H4 (cell line): Measurements from ENCODE around the gene LAT. TPM values are rescaled to one million over a fixed set of nuclear protein-coding genes. Genes with fewer than 3 reads are reported as not detected.
"Not testable (repeated sequence)": the region's sequence is repeated elsewhere in the genome, so short reads cannot be mapped to it uniquely, and the experiment has no call there.

Source experiments
- DNase-seq: peaks from one replicate; pipeline ENCODE4 v3.0.0-alpha.2; 2015; ENCODE audit warnings: low spot score
- total RNA-seq: library from RNA; depleted of rRNA; stranded (reverse); fragments of >200 nt; shearing (Covaris generic); gene quantifications from 2 replicates; pipeline ENCODE4 v1.2.3, GENCODE V29; 2014

LAT gene
- total RNA-seq, 1 experiment from 2014 or later, result 0.50 TPM

DNA sequence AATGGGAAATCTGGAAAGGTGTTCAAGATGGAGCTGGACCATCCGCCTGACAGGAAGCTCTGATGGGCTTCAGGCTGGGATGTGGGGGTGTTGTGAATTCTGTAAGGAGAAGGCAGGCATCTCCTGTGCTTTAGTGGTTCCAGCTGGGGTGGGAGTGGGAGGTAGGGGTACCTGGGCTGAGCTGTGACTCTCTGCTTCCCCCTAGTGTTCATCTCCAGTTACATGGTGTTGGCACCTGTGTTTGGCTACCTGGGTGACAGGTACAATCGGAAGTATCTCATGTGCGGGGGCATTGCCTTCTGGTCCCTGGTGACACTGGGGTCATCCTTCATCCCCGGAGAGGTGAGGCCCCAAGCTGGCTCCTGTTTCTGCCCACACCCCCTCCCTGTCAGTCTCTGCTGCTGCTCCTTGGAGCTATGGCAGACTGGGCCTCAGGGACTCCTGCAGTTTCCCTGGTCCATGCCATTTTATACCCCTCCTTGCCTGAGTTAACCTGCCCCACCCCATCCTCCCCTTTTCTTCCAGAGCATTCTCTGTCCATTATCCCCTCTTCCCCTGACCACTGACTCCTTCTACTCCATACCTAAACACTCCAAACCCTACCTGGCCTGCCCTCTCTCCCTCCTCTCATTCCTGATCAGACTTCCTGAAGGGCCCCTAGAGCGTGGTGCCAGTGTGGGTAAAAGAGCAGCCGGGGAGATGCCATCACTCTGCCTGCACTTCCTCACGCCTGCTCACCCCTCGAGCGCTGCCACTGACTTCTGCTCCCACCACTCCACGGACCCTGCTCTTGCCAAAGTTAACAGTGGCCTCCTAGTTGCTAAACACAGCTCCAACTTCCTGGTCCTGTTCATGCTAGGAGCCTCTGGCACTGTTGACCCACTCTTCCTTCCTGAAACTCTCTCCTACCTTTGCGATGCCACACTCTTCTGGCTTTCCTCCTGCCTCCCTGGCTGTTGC is 6.9 kb upstream of the LAT start:
- DNase-seq, result no peak

DNA sequence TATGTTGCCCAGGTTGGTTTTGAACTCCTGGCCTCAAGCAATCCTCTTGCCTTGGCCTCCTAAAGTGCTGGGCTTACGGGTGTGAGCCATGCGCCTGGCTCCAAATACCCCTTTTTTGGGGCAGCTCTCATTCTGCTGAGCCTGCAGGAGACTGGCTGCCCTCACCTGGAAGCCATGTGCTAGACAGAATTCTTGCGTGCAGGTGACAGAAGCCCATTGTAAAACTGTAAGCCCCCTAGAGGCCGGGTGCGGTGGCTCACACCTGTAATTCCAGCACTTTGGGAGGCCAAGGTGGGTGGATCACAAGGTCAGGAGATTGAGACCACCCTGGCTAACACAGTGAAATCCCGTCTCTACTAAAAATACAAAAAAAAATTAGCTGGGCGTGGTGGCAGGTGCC is 4.5 kb upstream of the LAT start:
- DNase-seq, result not testable (repeated sequence)

DNA sequence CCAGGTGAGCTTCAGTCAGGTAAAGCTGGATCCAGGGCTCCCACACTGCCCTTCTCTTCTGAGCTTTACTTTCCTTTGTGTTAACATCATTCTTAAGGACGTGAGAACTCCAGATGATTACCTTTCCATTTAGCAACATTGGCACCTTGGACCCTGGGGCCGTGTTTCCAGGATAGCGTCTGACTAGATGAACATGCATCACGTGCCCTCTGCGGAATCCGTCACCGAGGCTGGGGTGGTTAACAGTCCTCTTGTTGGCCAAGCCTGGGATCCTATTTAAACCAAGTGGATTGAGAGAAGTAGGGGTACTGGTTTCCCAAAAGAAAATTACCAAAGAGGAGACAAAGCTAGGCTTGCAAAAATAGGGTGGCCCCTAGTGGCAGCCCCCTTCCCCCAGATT is 3.9 kb upstream of the LAT start:
- DNase-seq, result no peak

DNA sequence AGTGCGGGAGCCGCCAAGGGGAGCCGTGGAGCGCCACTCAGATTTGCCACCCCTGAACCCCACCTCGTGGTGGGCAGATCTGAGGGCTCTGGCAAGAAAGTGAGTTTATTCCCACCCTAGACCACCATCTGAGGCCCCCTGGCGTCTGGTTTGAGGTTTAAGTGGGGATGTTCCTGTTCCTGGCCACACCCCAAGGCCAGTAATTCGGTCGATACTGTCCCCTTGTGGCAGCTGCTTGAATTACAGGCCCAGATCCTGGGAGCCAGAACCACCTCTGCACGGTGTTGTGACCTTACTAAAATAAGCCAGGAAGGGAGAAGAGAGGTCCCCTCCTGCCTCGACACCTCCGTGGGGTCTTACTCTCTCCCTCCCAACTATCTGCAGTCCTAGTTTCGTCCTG is 3.3 kb upstream of the LAT start:
- no peak for DNase-seq

DNA sequence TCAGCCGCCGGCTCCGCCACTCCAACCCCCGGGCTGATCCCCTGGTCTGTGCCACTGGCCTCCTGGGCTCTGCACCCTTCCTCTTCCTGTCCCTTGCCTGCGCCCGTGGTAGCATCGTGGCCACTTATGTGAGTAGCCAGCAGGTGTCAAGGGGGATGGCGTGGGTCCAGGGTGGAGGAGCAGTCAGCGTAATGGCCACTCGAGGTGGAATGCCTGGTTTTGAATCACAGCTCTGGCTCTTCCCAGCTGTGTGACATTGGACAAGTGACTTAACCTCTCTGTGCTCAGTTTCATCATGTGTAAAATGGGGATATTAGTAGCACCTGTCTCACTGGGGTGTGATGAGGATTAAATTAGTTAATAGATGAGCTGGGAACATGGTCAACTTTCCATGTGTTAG is 2.4 kb upstream of the LAT start:
- DNase-seq, result no peak

DNA sequence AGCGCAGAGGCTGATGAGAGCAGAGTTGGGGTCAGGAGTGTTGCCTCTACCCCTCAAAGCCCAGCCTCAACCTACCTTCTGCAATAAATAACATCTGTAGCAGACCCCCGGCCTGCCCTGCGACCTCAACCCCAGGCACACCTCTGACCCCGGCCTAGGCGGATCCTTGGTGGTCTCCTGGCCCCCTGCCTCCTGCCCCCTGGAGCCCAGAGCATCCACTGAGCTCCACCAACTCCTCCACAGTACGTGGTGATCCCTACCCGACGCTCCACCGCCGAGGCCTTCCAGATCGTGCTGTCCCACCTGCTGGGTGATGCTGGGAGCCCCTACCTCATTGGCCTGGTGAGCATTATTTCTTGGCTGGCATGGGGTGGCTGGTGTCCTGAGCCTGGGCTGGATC is 1.9 kb upstream of the LAT start:
- no peak for DNase-seq

DNA sequence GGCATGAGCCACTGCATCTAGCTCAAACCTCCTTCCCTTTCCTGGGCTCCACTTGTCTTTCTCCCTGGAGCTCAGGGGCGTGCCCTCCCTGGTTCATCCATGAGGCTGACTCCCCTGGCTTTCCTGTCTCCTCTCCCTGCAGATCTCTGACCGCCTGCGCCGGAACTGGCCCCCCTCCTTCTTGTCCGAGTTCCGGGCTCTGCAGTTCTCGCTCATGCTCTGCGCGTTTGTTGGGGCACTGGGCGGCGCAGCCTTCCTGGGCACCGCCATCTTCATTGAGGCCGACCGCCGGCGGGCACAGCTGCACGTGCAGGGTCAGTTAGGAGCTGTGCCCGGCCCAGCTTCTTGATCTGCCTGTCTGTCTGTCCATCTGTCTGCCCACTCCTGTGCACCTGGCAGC is 1.2 kb upstream of the LAT start:
- DNase-seq, result no peak

DNA sequence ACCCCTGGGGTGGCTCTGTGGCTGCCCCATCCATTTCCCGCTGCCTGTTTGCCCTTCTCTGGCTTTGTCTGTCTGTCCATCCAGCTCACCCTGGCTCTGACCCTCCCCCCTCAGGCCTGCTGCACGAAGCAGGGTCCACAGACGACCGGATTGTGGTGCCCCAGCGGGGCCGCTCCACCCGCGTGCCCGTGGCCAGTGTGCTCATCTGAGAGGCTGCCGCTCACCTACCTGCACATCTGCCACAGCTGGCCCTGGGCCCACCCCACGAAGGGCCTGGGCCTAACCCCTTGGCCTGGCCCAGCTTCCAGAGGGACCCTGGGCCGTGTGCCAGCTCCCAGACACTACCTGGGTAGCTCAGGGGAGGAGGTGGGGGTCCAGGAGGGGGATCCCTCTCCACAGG is 761 bp upstream of the LAT start:
- DNase-seq, result no peak

DNA sequence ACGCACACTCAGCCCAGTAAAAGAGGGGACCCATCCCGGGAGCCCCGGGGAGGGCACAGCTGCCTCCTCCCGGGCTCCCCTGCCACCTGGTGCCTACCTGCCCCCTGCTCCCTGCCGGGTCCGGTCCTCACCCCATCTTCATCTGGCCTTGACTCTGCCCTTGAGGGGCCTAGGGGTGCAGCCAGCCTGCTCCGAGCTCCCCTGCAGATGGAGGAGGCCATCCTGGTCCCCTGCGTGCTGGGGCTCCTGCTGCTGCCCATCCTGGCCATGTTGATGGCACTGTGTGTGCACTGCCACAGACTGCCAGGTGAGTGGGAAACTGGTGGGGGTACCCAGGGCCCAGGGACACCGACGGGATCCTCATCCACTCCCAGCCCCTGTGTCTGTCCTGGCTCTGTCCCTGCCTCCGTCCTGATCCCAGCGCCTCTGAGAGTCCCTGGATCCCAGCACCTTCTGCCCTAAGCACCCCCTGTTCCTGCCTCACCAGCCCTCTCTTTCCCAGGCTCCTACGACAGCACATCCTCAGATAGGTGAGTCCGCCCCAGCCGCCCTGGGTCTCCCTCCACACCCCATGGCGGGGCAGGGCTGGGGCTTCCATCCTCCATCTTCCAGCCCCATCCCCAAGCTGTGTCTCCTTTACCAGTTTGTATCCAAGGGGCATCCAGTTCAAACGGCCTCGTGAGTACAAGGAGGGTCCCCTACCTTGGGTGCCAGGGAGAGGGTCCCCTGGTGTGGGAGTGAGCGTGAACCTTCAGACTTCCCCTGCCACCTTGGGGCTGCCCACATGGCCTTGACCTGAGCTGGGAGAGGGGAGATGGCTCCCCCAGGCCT is 574 bp downstream of the LAT start:
- no peak for DNase-seq

DNA sequence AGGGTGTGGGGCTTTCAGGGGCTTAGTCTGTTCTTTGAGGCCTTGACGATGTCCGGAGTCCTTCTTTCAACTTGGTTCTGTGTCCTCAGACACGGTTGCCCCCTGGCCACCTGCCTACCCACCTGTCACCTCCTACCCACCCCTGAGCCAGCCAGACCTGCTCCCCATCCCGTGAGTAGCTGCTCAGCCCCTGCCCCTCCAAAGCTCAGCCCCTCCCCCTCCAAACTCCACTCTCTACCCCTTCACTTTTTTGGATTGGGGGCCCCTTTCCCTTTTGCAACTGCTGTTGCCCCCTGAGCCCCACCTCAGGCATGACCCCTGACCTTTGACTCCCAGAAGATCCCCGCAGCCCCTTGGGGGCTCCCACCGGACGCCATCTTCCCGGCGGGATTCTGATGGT is 1.2 kb downstream of the LAT start:
- no peak for DNase-seq

DNA sequence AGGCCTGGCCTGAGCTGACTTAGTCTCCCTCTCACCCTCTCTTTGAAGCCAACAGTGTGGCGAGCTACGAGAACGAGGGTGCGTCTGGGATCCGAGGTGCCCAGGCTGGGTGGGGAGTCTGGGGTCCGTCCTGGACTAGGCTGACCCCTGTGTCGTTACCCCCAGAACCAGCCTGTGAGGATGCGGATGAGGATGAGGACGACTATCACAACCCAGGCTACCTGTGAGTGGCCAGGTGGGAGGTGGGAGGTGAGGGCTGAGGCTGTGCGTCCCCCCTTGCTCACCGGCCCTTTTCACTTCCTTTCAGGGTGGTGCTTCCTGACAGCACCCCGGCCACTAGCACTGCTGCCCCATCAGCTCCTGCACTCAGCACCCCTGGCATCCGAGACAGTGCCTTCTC is 1.6 kb downstream of the LAT start:
- no peak for DNase-seq

DNA sequence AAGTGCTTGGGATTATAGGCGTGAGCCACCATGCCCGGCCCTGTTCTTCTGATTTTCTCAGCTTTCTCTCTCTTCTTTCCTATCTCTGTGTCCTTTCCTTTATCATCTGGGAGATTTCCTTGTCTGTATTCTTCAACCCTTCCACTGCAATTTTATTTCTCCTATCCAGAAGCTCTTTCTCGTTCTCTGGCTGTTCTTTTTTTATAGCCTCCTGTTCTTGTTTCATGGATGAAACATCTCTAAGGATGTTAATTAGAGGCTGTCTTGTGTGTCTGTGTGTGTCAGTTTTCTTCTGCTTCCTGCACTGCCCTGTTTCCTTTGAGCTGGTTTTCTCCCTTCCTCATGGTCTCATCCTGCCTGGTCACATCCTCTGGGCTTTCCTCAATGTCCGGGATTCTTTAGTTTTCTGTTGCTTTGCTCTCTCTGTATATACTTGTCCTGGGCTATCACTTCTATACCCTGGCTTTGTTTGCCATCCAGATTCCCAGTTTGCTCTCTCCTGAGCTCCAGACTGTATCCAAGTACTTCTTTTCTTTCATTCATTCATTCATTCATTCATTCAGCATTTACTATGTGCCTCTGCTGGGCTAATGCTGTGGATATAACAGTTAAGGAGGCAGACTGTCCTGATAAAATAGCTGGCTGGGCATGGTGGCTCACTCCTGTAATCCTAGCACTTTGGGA is 2.5 kb downstream of the LAT start:
- no peak for DNase-seq

DNA sequence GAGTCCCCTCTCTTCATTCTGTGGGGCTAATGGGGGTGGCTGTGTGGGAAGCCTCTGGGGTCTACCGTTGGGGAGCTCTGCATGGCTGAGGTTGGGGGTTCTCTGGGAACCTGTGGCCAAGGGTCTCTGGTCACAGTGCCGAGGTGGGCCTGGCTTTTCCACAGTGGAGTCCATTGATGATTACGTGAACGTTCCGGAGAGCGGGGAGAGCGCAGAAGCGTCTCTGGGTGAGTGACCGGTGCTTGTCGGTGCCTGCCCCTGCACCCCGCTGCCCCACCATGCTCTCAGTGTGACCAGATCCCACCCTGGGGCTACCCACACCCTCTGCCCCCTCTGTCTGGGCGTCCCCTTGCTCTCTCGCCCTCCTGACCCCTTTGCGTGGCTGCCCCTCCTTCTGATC is 4.5 kb downstream of the LAT start:
- no peak for DNase-seq

DNA sequence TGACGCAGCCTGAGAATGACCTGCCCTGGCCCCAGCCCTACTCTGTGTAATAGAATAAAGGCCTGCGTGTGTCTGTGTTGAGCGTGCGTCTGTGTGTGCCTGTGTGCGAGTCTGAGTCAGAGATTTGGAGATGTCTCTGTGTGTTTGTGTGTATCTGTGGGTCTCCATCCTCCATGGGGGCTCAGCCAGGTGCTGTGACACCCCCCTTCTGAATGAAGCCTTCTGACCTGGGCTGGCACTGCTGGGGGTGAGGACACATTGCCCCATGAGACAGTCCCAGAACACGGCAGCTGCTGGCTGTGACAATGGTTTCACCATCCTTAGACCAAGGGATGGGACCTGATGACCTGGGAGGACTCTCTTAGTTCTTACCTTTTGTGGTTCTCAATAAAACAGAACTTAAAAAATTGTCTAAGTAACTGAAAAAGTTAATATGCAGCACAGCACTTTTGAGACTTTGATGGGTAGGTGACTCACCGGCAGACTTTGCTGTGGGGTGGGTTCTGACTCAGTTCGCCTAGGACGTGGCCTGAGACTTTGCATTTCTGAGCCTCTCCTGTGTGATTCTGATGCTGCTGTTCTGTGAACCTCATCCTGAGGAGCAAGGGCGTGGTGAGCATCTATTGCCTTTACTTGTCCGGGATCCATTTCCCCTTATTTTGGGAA is 5.7 kb downstream of the LAT start:
- DNase-seq, result no peak

DNA sequence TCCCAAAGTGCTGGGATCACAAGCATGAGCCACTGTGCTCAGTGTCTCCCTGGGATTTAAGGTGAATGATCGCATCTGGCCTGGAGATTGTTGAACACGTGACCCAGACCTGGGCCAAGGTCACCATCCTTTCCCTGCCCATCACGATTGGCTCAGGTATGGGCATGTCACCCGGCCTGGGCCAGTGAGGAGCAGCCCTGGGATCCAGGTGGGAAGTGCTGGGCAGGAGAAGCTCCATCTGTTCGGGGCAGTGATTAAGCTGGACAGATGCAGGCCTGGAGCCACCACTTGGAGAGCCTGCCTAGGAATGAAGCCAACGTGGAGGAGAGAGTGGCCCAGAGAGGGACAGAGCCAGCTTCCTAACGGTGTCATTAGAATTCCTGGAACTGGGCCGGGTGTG is 6.8 kb downstream of the LAT start:
- DNase-seq, result no peak

DNA sequence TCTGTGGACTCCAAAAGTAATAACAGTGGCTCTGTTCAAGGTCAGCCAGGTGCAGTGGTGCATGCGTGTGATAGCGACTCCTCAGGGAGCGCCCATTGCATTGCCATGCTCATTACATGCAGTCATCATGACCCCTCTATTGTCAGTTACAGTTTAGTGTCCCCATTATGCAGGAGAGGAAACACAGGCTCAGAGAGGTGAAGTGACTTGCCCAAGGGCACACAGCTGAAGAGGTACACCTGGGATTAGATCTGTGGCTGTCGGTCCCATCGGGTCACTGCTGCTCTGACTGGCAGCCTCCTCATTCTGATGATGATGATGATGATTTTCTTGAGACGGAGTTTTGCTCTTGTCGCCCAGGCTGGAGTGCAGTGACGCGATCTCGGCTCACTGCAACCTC is 7.6 kb downstream of the LAT start:
- DNase-seq, result no peak

DNA sequence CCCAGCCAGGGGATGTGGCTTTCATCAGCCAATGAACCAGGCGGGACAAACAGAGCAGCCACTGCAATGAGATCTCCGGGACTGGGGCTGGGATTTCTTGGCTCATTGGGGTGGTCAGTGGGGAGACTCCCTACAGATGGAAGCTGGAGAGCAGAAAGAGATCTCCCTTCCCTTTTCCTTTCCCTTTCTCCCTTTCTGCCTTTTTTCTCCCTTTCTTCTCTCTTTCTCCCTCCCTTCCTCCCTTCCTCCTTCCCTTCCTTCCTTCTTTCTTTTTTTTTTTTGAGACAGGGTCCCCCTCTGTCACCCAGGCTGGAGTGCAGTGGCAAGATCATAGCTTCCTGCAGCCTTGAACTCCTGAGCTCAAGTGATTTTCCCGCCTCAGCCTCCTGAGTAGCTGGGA is 14.0 kb downstream of the LAT start:
- DNase-seq, result no peak

DNA sequence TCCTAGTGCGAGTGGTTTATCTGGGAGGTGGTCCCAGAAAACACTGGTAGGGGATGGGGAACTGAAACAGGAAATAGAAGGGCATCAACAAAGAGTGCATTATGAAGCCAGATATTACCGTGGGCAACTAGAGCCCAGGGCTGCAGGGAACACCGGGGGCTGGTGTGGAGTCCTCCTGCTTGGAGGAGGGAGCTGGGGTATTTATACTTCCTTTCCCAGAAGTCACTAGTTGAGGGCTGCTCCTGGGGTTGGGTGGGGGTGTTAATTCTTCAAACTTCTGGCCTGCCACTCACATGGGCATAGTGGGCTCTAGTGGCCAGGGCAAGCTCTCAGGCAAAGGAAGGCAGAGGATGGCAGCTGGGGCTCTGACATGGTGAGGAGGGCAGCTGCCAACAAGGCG is 14.7 kb downstream of the LAT start:
- DNase-seq, result no peak

DNA sequence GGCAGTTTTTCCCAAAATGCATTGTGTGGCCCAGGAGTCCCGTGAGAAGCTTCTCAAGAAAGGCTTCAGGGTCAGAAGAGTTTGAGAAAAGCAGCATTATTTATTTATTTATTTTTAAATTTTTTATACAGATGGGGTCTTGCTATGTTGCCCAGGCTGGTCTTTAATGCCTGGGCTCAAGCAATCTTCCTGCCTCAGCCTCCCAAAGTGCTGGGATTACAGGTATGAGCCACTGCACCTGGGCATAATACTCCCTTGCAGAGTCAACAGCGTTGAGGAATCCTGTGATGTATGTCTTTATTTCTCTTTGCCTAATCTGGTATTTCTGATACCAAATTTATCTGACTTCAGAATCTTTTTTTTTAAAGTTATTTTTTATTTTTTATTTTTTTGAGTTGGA is 15.2 kb downstream of the LAT start:
- no peak for DNase-seq

DNA sequence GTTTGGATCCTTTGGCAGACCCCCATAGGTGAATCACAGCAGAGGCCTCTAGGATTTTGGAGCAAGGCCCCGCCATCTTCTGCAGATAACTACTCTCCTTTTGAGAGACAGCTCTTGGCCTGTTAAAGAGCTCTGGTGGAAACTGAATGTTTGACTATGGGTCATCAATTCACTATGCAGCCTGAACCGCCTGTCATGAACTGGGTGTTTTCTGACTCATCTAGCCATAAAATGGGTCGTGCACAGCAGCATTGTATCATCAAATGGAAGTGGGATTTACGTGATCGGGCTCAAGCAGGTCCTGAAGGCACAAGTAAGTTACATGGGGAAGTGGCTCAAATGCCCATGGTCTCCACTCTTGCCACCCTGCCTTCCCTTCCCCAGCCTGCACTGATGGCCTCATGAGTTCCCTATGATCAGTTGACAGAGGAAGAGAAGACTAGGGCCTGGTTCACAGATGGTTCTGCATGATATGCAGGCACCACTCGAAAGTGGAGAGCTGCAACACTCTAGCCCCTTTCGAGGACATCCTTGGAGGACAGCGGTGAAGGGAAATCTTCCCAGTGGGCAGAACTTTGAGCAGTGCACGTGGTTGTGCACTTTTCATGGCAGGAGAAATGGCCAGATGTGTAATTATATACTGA is 19.8 kb downstream of the LAT start:
- DNase-seq, result not testable (repeated sequence)
